K562 (cell line): ENCODE measurements around the gene NRDE2. TPM values are rescaled to one million over a fixed set of nuclear protein-coding genes. Genes with fewer than 3 reads are reported as not detected.

Source experiments
- GTF2A2 ChIP-seq: IDR thresholded peaks from 2 replicates; pipeline ENCODE4 v1.6.1; 2016; ENCODE audit warnings: mild to moderate bottlenecking, missing genetic modification characterization, missing compliant biosample characterization
- HDAC8 ChIP-seq: fragments of 450-650 bp; IDR thresholded peaks from 2 replicates; pipeline ENCODE4 v1.6.1; 2016; ENCODE audit warnings: mild to moderate bottlenecking, missing genetic modification characterization, moderate library complexity, missing compliant biosample characterization
- LCOR ChIP-seq: sonication (generic); formaldehyde crosslinking; IDR thresholded peaks from 2 replicates; pipeline ENCODE4 v1.8.0; 2022; ENCODE audit warnings: mild to moderate bottlenecking, missing genetic modification reagents
- MEIS2 ChIP-seq: fragments of 450-650 bp; IDR thresholded peaks from 2 replicates; pipeline ENCODE4 v1.6.1; 2014; ENCODE audit warnings: mild to moderate bottlenecking; ENCODE audit not compliant: partially characterized antibody
- ZNF280B ChIP-seq: fragments of 250-450 bp; sonication (Bioruptor Pico); IDR thresholded peaks from 2 replicates; pipeline ENCODE4 v1.5.1; 2021; ENCODE audit warnings: mild to moderate bottlenecking
- polyA plus RNA-seq, 8 experiments: library from polyadenylated mRNA; depleted of rRNA in 4 of 8; stranded (reverse) in 5 of 8; unstranded in 3 of 8; fragments of >200 nt; fragmentation: Nextera tagmentation in 2 of 8; fragmentation: Illumina TruSeq in 1 of 8; extraction: Ambion mirVana in 2 of 8; extraction: Trizol in 1 of 8; gene quantifications; 2 replicates each; pipeline versions ENCODE4 v1.2.1 to v1.2.3, GENCODE V29; 2011 to 2014; ENCODE audit warnings: inconsistent platforms in 1 of 8, missing spikeins in 1 of 8
- total RNA-seq, 7 experiments: library from RNA; depleted of rRNA in 6 of 7; stranded (reverse); fragments of >200 nt in 6 of 7; fragmentation: Illumina TruSeq in 2 of 7; extraction: Trizol in 2 of 7; gene quantifications; 2 replicates each; pipeline versions ENCODE4 v1.2.1 to v1.2.3, GENCODE V29; 2011 to 2021; ENCODE audit warnings: low replicate concordance in 1 of 7
- TF ChIP-seq, protein P1 (sequence below): sonication (generic); formaldehyde crosslinking; IDR thresholded peaks from 2 replicates; pipeline ENCODE4 v1.8.1; 2023; ENCODE audit warnings: mild to moderate bottlenecking, missing genetic modification reagents

Gene NRDE2
- total and polyA plus RNA-seq, 9 of the 15 experiments (the other 6 are each of a cell fraction or from before 2014, with no cell fraction given) = 3.3 to 15.0 (median 8.4) TPM

DNA sequence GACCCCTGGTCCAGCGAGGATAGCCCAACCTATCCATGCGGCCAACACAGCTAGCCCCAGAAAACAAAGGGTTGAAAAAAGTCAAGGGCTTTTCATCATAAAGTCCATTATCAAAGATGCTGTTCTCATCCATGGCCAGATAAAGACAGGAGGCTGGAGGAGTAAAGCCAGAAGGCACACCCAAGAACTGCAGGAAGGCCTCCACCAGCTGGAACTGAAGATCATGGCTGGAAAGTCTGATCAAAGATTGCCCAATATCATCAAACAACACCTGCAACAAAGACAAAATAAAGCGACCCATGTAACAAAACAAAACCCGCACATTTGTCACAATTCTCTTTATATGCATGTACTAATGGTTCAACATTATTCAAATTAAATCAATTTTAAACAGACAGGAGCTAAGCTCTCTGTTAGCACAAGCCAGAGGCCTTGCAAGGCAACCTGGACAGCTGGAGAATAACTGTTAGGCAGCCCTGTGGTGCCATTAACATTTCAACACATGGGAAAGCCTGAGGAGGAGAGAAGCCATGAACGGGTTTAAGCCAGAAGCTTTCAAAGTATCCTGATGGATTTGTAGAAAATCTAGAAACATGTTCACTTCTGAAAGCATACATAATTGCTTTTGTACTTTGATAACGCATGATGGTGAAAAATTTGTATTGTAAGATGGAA lies 41.3 kb downstream of the NRDE2 start (continued):
- TF ChIP-seq, protein P1, sequence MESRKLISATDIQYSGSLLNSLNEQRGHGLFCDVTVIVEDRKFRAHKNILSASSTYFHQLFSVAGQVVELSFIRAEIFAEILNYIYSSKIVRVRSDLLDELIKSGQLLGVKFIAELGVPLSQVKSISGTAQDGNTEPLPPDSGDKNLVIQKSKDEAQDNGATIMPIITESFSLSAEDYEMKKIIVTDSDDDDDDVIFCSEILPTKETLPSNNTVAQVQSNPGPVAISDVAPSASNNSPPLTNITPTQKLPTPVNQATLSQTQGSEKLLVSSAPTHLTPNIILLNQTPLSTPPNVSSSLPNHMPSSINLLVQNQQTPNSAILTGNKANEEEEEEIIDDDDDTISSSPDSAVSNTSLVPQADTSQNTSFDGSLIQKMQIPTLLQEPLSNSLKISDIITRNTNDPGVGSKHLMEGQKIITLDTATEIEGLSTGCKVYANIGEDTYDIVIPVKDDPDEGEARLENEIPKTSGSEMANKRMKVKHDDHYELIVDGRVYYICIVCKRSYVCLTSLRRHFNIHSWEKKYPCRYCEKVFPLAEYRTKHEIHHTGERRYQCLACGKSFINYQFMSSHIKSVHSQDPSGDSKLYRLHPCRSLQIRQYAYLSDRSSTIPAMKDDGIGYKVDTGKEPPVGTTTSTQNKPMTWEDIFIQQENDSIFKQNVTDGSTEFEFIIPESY (CRISPR knock-in tag) = no peak
- TF ChIP-seq HDAC8 (tag) = no peak
- TF ChIP-seq ZNF280B (CRISPR knock-in tag) = no peak
- no peak for TF ChIP-seq GTF2A2 (tag)
- no peak for TF ChIP-seq LCOR
- no peak for TF ChIP-seq MEIS2
- TF ChIP-seq, all 486 proteins: peak for 0
